Osteocyte (in vitro differentiated cells): Measurements from ENCODE around the gene STX4. TPM values are rescaled to one million over a fixed set of nuclear protein-coding genes. Genes with fewer than 3 reads are reported as not detected.
A peak's percentile ranks its signal among the peaks of the same experiment; 100 is the strongest.

Experiments
- DNase-seq: peaks from one replicate; pipeline ENCODE4 v3.0.0; 2021; ENCODE audit warnings: mixed read lengths; ENCODE audit not compliant: unreplicated experiment; ENCODE audit errors: extremely low spot score
- H3K27ac Mint-ChIP-seq: one replicate; pipeline ENCODE4 v1.8.0; 2021; ENCODE audit warnings: mild to moderate bottlenecking, mixed read lengths; ENCODE audit not compliant: unreplicated experiment
- H3K27me3 Mint-ChIP-seq: one replicate; pipeline ENCODE4 v1.8.0; 2021; ENCODE audit warnings: mixed read lengths; ENCODE audit not compliant: unreplicated experiment
- H3K36me3 Mint-ChIP-seq: one replicate; pipeline ENCODE4 v1.8.0; 2021; ENCODE audit warnings: mixed read lengths; ENCODE audit not compliant: unreplicated experiment
- H3K4me1 Mint-ChIP-seq: one replicate; pipeline ENCODE4 v1.8.0; 2021; ENCODE audit warnings: mixed read lengths; ENCODE audit not compliant: unreplicated experiment
- H3K4me3 Mint-ChIP-seq: one replicate; pipeline ENCODE4 v1.8.0; 2021; ENCODE audit warnings: mild to moderate bottlenecking, moderate library complexity, mixed read lengths; ENCODE audit not compliant: unreplicated experiment
- H3K9me3 Mint-ChIP-seq: one replicate; pipeline ENCODE4 v1.8.0; 2021; ENCODE audit warnings: mixed read lengths; ENCODE audit not compliant: unreplicated experiment
- CTCF ChIP-seq: fragments of 200-600 bp; sonication (generic); IDR thresholded peaks from 2 replicates; pipeline ENCODE4 v1.5.0; 2021; ENCODE audit warnings: antibody characterized with exemption, mild to moderate bottlenecking, moderate library complexity
- total RNA-seq: library from RNA; stranded (reverse); gene quantifications from 2 replicates; pipeline ENCODE4 v1.2.1, GENCODE V29; 2021

Gene STX4
- total RNA-seq, 1 donor from 2014 or later = 53.4 TPM

- no peak for TF ChIP-seq CTCF
- no peak overlapping the region for H3K4me3 Mint-ChIP-seq
These were observed 34.0 kb downstream of the STX4 start for GRCh38 chr16:31067342-31067741.

DNA sequence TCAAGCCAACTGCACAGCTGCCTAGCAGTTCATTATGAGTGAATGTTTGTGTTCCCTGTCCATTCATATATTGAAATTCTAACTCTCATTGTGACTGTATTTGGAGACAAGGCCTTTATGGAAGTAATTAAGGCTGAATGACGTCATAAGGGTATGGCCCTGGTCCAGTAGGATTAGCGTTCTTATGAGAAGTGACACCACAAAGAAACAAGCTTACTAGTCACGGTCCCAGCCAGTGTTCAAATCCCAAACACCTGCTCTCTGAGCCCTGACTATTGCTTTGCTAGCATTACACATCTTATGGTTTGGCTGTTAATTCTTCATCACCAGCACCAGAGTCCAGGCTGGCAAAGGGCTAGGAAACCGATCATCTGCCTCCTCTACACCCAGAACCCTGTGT is 38.5 kb downstream of the STX4 start:
- no peak for TF ChIP-seq CTCF
- peak overlapping the region; percentile 97 for H3K4me3 Mint-ChIP-seq
- H3K9me3 Mint-ChIP-seq = no peaks in the 10 kb centered on the region
- peaks cover 26% of the 10 kb centered on the region for H3K4me1 Mint-ChIP-seq
- no peaks in the 10 kb centered on the region for H3K36me3 Mint-ChIP-seq
- no peak for DNase-seq
- no peaks in the 10 kb centered on the region for H3K27me3 Mint-ChIP-seq
- peak overlapping the region; percentile 94 for H3K27ac Mint-ChIP-seq

More at GRCh38 chr16:31067342-31067741, 34.0 kb downstream of the STX4 start:
- Mint-ChIP-seq H3K4me1 (peaks cover 36% of the 10 kb centered on the region), H3K27me3 (no peaks in the 10 kb centered on the region), H3K36me3 (peaks cover 15% of the 10 kb centered on the region), H3K27ac (no peak overlapping the region), H3K9me3 (no peaks in the 10 kb centered on the region)
- no peak for DNase-seq

- Mint-ChIP-seq H3K9me3 (no peaks in the 10 kb centered on the region), H3K4me1 (peaks cover 26% of the 10 kb centered on the region), H3K27me3 (no peaks in the 10 kb centered on the region), H3K4me3 (peak overlapping the region; percentile 97), H3K27ac (peak overlapping the region; percentile 94), H3K36me3 (peaks cover 1% of the 10 kb centered on the region)
- DNase-seq = no peak
- TF ChIP-seq CTCF = no peak
These were observed 39.3 kb downstream of the STX4 start for GRCh38 chr16:31072540-31073141.

GRCh38 chr16:31073142-31073969 is 40.0 kb downstream of the STX4 start:
- Mint-ChIP-seq H3K9me3 (no peaks in the 10 kb centered on the region), H3K36me3 (peaks cover 8% of the 10 kb centered on the region), H3K27ac (peak overlapping the region; percentile 96), H3K4me3 (peak overlapping the region; percentile 98), H3K27me3 (no peaks in the 10 kb centered on the region), H3K4me1 (peaks cover 26% of the 10 kb centered on the region)
- no peak for TF ChIP-seq CTCF
- DNase-seq = peak; percentile 95
